WTC11 (cell line): ENCODE measurements around the gene MRFAP1L1. TPM values are rescaled to one million over a fixed set of nuclear protein-coding genes. Genes with fewer than 3 reads are reported as not detected.
A peak's percentile ranks its signal among the peaks of the same experiment; 100 is the strongest.

Source experiments
- ATAC-seq: fragments of 200-7000 bp; cut with Tn5 transposase; 2 replicates; pipeline ENCODE4 v1.10.0; 2021; ENCODE audit warnings: mild to moderate bottlenecking, moderate library complexity
- CTCF ChIA-PET: fragments of 300-600 bp; sonication (Branson Sonifier 250); formaldehyde crosslinking; loops from one replicate; lab custom pipeline; 2021; ENCODE audit warnings: antibody characterized with exemption; lab: Charles Lee
- POLR2A ChIA-PET: fragments of 350-600 bp; sonication (Branson Sonifier 250); formaldehyde crosslinking; loops from one replicate; lab custom pipeline; 2021; ENCODE audit warnings: antibody characterized with exemption; lab: Charles Lee
- DNase-seq: peaks from one replicate; pipeline ENCODE4 v3.0.0; 2021; ENCODE audit warnings: low spot score
- H3K27ac Mint-ChIP-seq: 2 replicates; pipeline ENCODE4 v1.8.0; 2021; ENCODE audit warnings: mixed read lengths
- H3K27me3 Mint-ChIP-seq: 2 replicates; pipeline ENCODE4 v1.8.0; 2021; ENCODE audit warnings: low read depth, mild to moderate bottlenecking, moderate library complexity, mixed read lengths
- H3K36me3 Mint-ChIP-seq: 2 replicates; pipeline ENCODE4 v1.8.0; 2021; ENCODE audit warnings: mixed read lengths
- H3K4me1 Mint-ChIP-seq: 2 replicates; pipeline ENCODE4 v1.8.0; 2022; ENCODE audit warnings: mixed read lengths
- H3K4me3 Mint-ChIP-seq: 2 replicates; pipeline ENCODE4 v1.8.0; 2021; ENCODE audit warnings: mild to moderate bottlenecking, moderate library complexity, mixed read lengths
- H3K9me3 Mint-ChIP-seq: 2 replicates; pipeline ENCODE4 v1.8.0; 2021; ENCODE audit warnings: mixed read lengths
- ARID4B ChIP-seq: sonication (generic); formaldehyde crosslinking; IDR thresholded peaks from 2 replicates; pipeline ENCODE4 v1.8.0; 2023; ENCODE audit warnings: missing genetic modification reagents, mild to moderate bottlenecking, borderline replicate concordance
- CREB1 ChIP-seq: sonication (generic); formaldehyde crosslinking; IDR thresholded peaks from 2 replicates; pipeline ENCODE4 v1.8.0; 2023; ENCODE audit warnings: mild to moderate bottlenecking, missing genetic modification reagents
- FOXP4 ChIP-seq: sonication (generic); formaldehyde crosslinking; IDR thresholded peaks from 2 replicates; pipeline ENCODE4 v1.8.0; 2022; ENCODE audit warnings: mild to moderate bottlenecking, missing genetic modification reagents
- GTF2I ChIP-seq: fragments of 250-450 bp; sonication (Bioruptor Pico); conservative IDR thresholded peaks from 2 replicates; pipeline ENCODE4 v1.4.0; 2021; ENCODE audit warnings: mild to moderate bottlenecking
- MLX ChIP-seq: sonication (generic); formaldehyde crosslinking; IDR thresholded peaks from 2 replicates; pipeline ENCODE4 v1.8.1; 2023; ENCODE audit warnings: mild to moderate bottlenecking, missing genetic modification reagents, moderate library complexity
- NR1H2 ChIP-seq: sonication (generic); formaldehyde crosslinking; IDR thresholded peaks from 2 replicates; pipeline ENCODE4 v1.9.0; 2021; ENCODE audit warnings: mild to moderate bottlenecking, moderate library complexity, missing genetic modification reagents
- OVOL2 ChIP-seq: fragments of 250-450 bp; sonication (Bioruptor Pico); IDR thresholded peaks from 2 replicates; pipeline ENCODE4 v1.9.0; 2021; ENCODE audit warnings: mild to moderate bottlenecking, borderline replicate concordance
- PRDM15 ChIP-seq: sonication (generic); formaldehyde crosslinking; IDR thresholded peaks from 2 replicates; pipeline ENCODE4 v1.8.0; 2022; ENCODE audit warnings: missing genetic modification reagents
- PRRX2 ChIP-seq: fragments of 250-450 bp; sonication (Bioruptor Pico); IDR thresholded peaks from 2 replicates; pipeline ENCODE4 v1.8.0; 2021; ENCODE audit warnings: mild to moderate bottlenecking
- SOX15 ChIP-seq: fragments of 250-450 bp; sonication (Bioruptor Pico); IDR thresholded peaks from 2 replicates; pipeline ENCODE4 v1.9.0; 2021; ENCODE audit warnings: mild to moderate bottlenecking
- ZNF121 ChIP-seq: sonication (generic); formaldehyde crosslinking; IDR thresholded peaks from 2 replicates; pipeline ENCODE4 v1.8.0; 2023; ENCODE audit warnings: missing genetic modification reagents
- ZNF138 ChIP-seq: sonication (generic); formaldehyde crosslinking; conservative IDR thresholded peaks from 2 replicates; pipeline ENCODE4 v1.8.1; 2022; ENCODE audit warnings: mild to moderate bottlenecking, moderate library complexity, missing genetic modification reagents
- total RNA-seq: library from RNA; stranded (reverse); gene quantifications from 3 replicates; pipeline ENCODE4 v1.2.3, GENCODE V29; 2021
- TF ChIP-seq, protein P1 (sequence below): fragments of 250-450 bp; sonication (Bioruptor Pico); IDR thresholded peaks from 2 replicates; pipeline ENCODE4 v1.9.0; 2021; ENCODE audit warnings: mild to moderate bottlenecking

MRFAP1L1 gene
- total RNA-seq, 1 experiment from 2014 or later = 54.4 TPM

- POLR2A ChIA-PET = interaction anchor here (0.7 kb wide), 1 partner anchor 325 kb away, joined by 3 read pairs; no protein-coding TSS in a partner anchor
- CTCF ChIA-PET = interaction anchor here (0.8 to 9.7 kb wide), 12 partner anchors 11 to 362 kb away, joined by 3 to 94 read pairs (median 5); partner anchors contain the start of gene TBC1D14
- H3K4me3 Mint-ChIP-seq = no peak overlapping the region
- no peak for DNase-seq
- ATAC-seq = no peak
- no peaks in the 10 kb centered on the region for H3K36me3 Mint-ChIP-seq
- no peaks in the 10 kb centered on the region for H3K9me3 Mint-ChIP-seq
- peaks cover 11% of the 10 kb centered on the region for H3K27me3 Mint-ChIP-seq
- H3K27ac Mint-ChIP-seq = no peak overlapping the region
- peaks cover 8% of the 10 kb centered on the region for H3K4me1 Mint-ChIP-seq
- no peak for TF ChIP-seq SOX15 (CRISPR knock-in tag)
- no peak for TF ChIP-seq PRRX2
- TF ChIP-seq ZNF121 (CRISPR knock-in tag) = peak; percentile 96
- peak; percentile 74 for TF ChIP-seq GTF2I
- TF ChIP-seq MLX (CRISPR knock-in tag) = no peak
Measured at GRCh38 chr4:6719611-6720179, 10.0 kb upstream of the MRFAP1L1 start.

DNA sequence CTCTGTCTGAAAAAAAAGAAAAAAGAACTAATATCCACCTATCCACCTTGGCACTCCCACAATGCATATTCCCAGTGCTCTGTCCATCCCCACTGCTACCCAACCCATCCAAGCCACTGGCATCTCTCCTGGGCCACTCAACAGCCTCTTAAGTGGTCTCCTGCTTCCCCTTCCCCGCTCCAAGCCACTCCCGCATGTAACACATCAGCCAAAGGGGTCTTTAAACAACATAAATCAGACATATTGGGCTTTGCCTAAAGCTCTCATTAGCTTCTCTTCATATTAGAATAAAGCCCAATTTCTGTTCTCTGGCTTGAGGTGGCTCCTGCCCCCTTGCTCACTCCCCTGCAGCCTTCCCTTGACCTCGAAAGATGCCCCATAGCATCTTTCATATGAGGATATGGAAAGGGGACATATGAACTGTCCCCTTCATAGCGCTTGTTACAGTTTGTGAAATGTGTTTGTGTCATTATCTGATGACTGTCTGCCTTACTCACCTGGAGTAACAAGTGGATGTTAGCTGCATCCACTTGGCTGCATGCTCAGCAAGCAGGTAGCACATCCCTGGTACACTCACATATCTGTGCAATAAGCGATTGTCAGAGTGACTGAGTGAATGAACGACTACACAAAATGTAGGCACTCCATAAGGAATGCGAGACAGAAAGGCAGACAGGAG is 9.4 kb upstream of the MRFAP1L1 start:
- no peaks in the 10 kb centered on the region for H3K36me3 Mint-ChIP-seq
- H3K9me3 Mint-ChIP-seq = no peaks in the 10 kb centered on the region
- peak overlapping the region; percentile 19; the same call in 1 of the 2 replicates for H3K4me3 Mint-ChIP-seq
- no peak overlapping the region; the same call in 1 of the 2 replicates for H3K27ac Mint-ChIP-seq
- H3K4me1 Mint-ChIP-seq = peaks cover 8% of the 10 kb centered on the region
- TF ChIP-seq CREB1 (CRISPR knock-in tag) = no peak
- ATAC-seq (no peak), DNase-seq (no peak)
- CTCF ChIA-PET = interaction anchor here (0.5 to 9.7 kb wide), 10 partner anchors 10 to 363 kb away, joined by 3 to 94 read pairs (median 6); partner anchors contain the start of gene TBC1D14
- POLR2A ChIA-PET = no interaction called here
- peaks cover 17% of the 10 kb centered on the region for H3K27me3 Mint-ChIP-seq

GRCh38 chr4:6716958-6717655 is 7.4 kb upstream of the MRFAP1L1 start:
- no peak for TF ChIP-seq NR1H2 (CRISPR knock-in tag)
- no peak for TF ChIP-seq ZNF138
- no peak for TF ChIP-seq OVOL2 (CRISPR knock-in tag)
- TF ChIP-seq, protein P1, sequence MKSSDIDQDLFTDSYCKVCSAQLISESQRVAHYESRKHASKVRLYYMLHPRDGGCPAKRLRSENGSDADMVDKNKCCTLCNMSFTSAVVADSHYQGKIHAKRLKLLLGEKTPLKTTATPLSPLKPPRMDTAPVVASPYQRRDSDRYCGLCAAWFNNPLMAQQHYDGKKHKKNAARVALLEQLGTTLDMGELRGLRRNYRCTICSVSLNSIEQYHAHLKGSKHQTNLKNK = no peak
- TF ChIP-seq FOXP4 (CRISPR knock-in tag) = no peak
- no peak; the same call in 1 of the 2 replicates for TF ChIP-seq ARID4B
- no peak for TF ChIP-seq PRDM15
- DNase-seq (no peak), ATAC-seq (no peak)
- Mint-ChIP-seq H3K9me3 (peaks cover 4% of the 10 kb centered on the region), H3K4me1 (peaks cover 8% of the 10 kb centered on the region), H3K27ac (peak overlapping the region; percentile 53; the same call in 1 of the 2 replicates), H3K4me3 (peak overlapping the region; percentile 75), H3K36me3 (no peaks in the 10 kb centered on the region), H3K27me3 (peaks cover 29% of the 10 kb centered on the region)
- POLR2A ChIA-PET = interaction anchor here (0.6 to 1.2 kb wide), 4 partner anchors 16 to 871 kb away, joined by 3 to 10 read pairs (median 3); no protein-coding TSS in a partner anchor
- CTCF ChIA-PET = interaction anchor here (0.7 to 9.7 kb wide), 16 partner anchors 16 to 440 kb away, joined by 3 to 94 read pairs (median 4); a partner anchor contains a TSS
